HCT116 (cell line): ENCODE data around the gene PRR14. TPM values are rescaled to one million over a fixed set of nuclear protein-coding genes. Genes with fewer than 3 reads are reported as not detected.

Experiments used
- ATAC-seq: fragments of 200-7000 bp; cut with Tn5 transposase; 2 replicates; pipeline ENCODE4 v1.9.1; 2020; ENCODE audit warnings: mild to moderate bottlenecking, moderate library complexity
- BruUV-seq: library from RNA; stranded (reverse); fragments of 400-500 nt; replicated peaks from 2 replicates; lab custom pipeline; 2021; lab: Mats Ljungman, UMichigan
- CTCF ChIA-PET: fragments of 300-600 bp; sonication (Branson Sonifier 250); formaldehyde crosslinking; loops from one replicate; lab custom pipeline; 2021; ENCODE audit warnings: antibody characterized with exemption; lab: Charles Lee
- POLR2A ChIA-PET: fragments of 300-600, 350-600 bp; sonication (Branson Sonifier 250); formaldehyde crosslinking; loops from one replicate; lab custom pipeline; 2021; ENCODE audit warnings: antibody characterized with exemption; lab: Charles Lee
- RAD21 ChIA-PET, 2 experiments: fragments of 300-600 bp; sonication (Branson Sonifier 250); formaldehyde crosslinking; loops; one replicate each; lab custom pipeline; 2023; ENCODE audit warnings: low total read pairs in 2 of 2; ENCODE audit not compliant: uncharacterized antibody in 2 of 2, unreplicated experiment in 2 of 2, low non-redundant PET in 1 of 2; lab: Charles Lee
- DNase-seq: peaks from one replicate; pipeline ENCODE4 v3.0.0-alpha.2; 2010; ENCODE audit warnings: low read depth, low spot score
- H2AFZ ChIP-seq: fragments of 200-600 bp; shearing (Covaris generic), sonication (generic); 2 replicates; pipeline ENCODE4 v1.6.1; 2017; ENCODE audit warnings: low read depth, mixed run types, mixed read lengths, antibody characterized with exemption, low read length; ENCODE audit not compliant: poor library complexity, severe bottlenecking
- H3K27ac ChIP-seq: 2 replicates; pipeline ENCODE4 v1.5.1; 2012; ENCODE audit warnings: low read depth, low read length
- H3K27me3 ChIP-seq: fragments of 200-600 bp; sonication (generic); 2 replicates; pipeline ENCODE4 v1.6.1; 2016; ENCODE audit warnings: mixed run types, low read length, mixed read lengths; ENCODE audit not compliant: insufficient read depth
- H3K36me3 ChIP-seq, 2 experiments: fragments of 200-500 bp in 1 of 2; fragments of 200-600 bp in 1 of 2; sonication (Bioruptor generic) in 1 of 2; sonication (generic) in 1 of 2; 2 replicates each; pipeline versions ENCODE4 v1.5.1 to v1.6.1; 2014 to 2016; ENCODE audit warnings: low read length in 2 of 2, inconsistent platforms in 1 of 2, mixed read lengths in 1 of 2, mixed run types in 1 of 2; ENCODE audit not compliant: insufficient read depth in 2 of 2, control insufficient read depth in 1 of 2
- H3K4me1 ChIP-seq, 2 experiments: fragments of 200-600 bp in 1 of 2; sonication (generic) in 1 of 2; 2 replicates each; pipeline versions ENCODE4 v1.5.1 to v1.6.1; 2012 to 2017; ENCODE audit warnings: low read length in 2 of 2, inconsistent platforms in 1 of 2, mild to moderate bottlenecking in 1 of 2, mixed read lengths in 1 of 2, mixed run types in 1 of 2, moderate library complexity in 1 of 2; ENCODE audit not compliant: insufficient read depth in 2 of 2, control insufficient read depth in 1 of 2
- H3K4me2 ChIP-seq: fragments of 200-600 bp; sonication (generic); 2 replicates; pipeline ENCODE4 v1.6.1; 2017; ENCODE audit warnings: mixed run types, low read length, mixed read lengths
- H3K4me3 ChIP-seq, 2 experiments: fragments of 200-600 bp in 1 of 2; sonication (generic) in 1 of 2; replicated peaks in 1 of 2; 2 replicates each; pipeline ENCODE4 v1.5.1; 2011 to 2016; ENCODE audit warnings: low read length in 2 of 2, control low read depth in 1 of 2, low read depth in 1 of 2, mild to moderate bottlenecking in 1 of 2, mixed read lengths in 1 of 2, mixed run types in 1 of 2
- H3K79me2 ChIP-seq: fragments of 200-600 bp; sonication (generic); 2 replicates; pipeline ENCODE4 v1.6.1; 2017; ENCODE audit warnings: mild to moderate bottlenecking, mixed run types, low read length, moderate library complexity, mixed read lengths; ENCODE audit not compliant: insufficient read depth
- H3K9ac ChIP-seq: fragments of 200-600 bp; sonication (generic); 2 replicates; pipeline ENCODE4 v1.6.1; 2016; ENCODE audit warnings: low read length, mixed read lengths
- H3K9me2 ChIP-seq: fragments of 200-600 bp; sonication (generic), shearing (Covaris generic); 2 replicates; pipeline ENCODE4 v1.6.1; 2017; ENCODE audit warnings: mixed run types, mild to moderate bottlenecking, moderate library complexity; ENCODE audit not compliant: insufficient read depth
- H3K9me3 ChIP-seq, 2 experiments: fragments of 200-500 bp in 1 of 2; fragments of 200-600 bp in 1 of 2; sonication (Bioruptor generic) in 1 of 2; sonication (generic) in 1 of 2; 2 replicates each; pipeline ENCODE4 v1.6.1; 2014 to 2017; ENCODE audit warnings: low read length in 2 of 2, mixed read lengths in 2 of 2, inconsistent platforms in 1 of 2, low read depth in 1 of 2, mild to moderate bottlenecking in 1 of 2, mixed run types in 1 of 2, moderate library complexity in 1 of 2; ENCODE audit not compliant: control insufficient read depth in 1 of 2, insufficient read depth in 1 of 2
- H4K20me1 ChIP-seq: fragments of 200-600 bp; sonication (generic), shearing (Covaris generic); 2 replicates; pipeline ENCODE4 v1.6.1; 2017; ENCODE audit warnings: mixed run types, mild to moderate bottlenecking, moderate library complexity; ENCODE audit not compliant: insufficient read depth
- CBX3 ChIP-seq: IDR thresholded peaks from 2 replicates; pipeline ENCODE4 v1.6.1; 2012; ENCODE audit warnings: low read depth
- EGR1 ChIP-seq: IDR thresholded peaks from 2 replicates; pipeline ENCODE4 v1.6.1; 2012; ENCODE audit warnings: low read depth
- ELF1 ChIP-seq: IDR thresholded peaks from 2 replicates; pipeline ENCODE4 v1.6.1; 2012; ENCODE audit warnings: low read depth, borderline replicate concordance
- EZH2 ChIP-seq: fragments of 200-600 bp; sonication (generic); IDR thresholded peaks from 2 replicates; pipeline ENCODE4 v1.6.1; 2017; ENCODE audit warnings: antibody characterized with exemption, mixed run types
- EZH2phosphoT487 ChIP-seq: fragments of 200-600 bp; IDR thresholded peaks from 2 replicates; pipeline ENCODE4 v1.6.1; 2018; ENCODE audit warnings: antibody characterized with exemption, borderline replicate concordance
- FOSL1 ChIP-seq: IDR thresholded peaks from 2 replicates; pipeline ENCODE4 v1.6.1; 2012; ENCODE audit warnings: low read depth
- POLR2AphosphoS5 ChIP-seq: IDR thresholded peaks from 2 replicates; pipeline ENCODE4 v1.6.1; 2011; ENCODE audit warnings: mild to moderate bottlenecking, low read depth, low read length, moderate library complexity
- RAD21 ChIP-seq: IDR thresholded peaks from 2 replicates; pipeline ENCODE4 v1.6.1; 2012; ENCODE audit warnings: low read depth, mild to moderate bottlenecking
- SIN3A ChIP-seq: IDR thresholded peaks from 2 replicates; pipeline ENCODE4 v1.6.1; 2012; ENCODE audit warnings: low read depth
- SP1 ChIP-seq: IDR thresholded peaks from 2 replicates; pipeline ENCODE4 v1.6.1; 2012; ENCODE audit warnings: low read depth
- SRF ChIP-seq: IDR thresholded peaks from 2 replicates; pipeline ENCODE4 v1.6.1; 2012; ENCODE audit warnings: low read depth
- TCF7L2 ChIP-seq: IDR thresholded peaks from 2 replicates; pipeline ENCODE4 v1.7.0; 2011; ENCODE audit warnings: borderline replicate concordance, inconsistent platforms; ENCODE audit not compliant: insufficient read depth, insufficient read length; ENCODE audit errors: extremely low read depth
- YY1 ChIP-seq: IDR thresholded peaks from 2 replicates; pipeline ENCODE4 v1.6.1; 2011; ENCODE audit warnings: low read length, low read depth, moderate library complexity, mild to moderate bottlenecking; ENCODE audit not compliant: insufficient replicate concordance; ENCODE audit errors: extremely low read depth
- intact Hi-C: fragments of 100-400 bp; cut with micrococcal nuclease; formaldehyde crosslinking; loops from 2 replicates; pipeline ENCODE4 v1.10.0; 2022
- total RNA-seq: library from RNA; stranded (reverse); gene quantifications from one replicate; pipeline ENCODE4 v1.2.1, GENCODE V29; 2021; ENCODE audit not compliant: unreplicated experiment
- TF ChIP-seq, protein P1 (sequence below): IDR thresholded peaks from 2 replicates; pipeline ENCODE4 v1.6.1; 2012; ENCODE audit warnings: low read depth
- TF ChIP-seq, protein P2 (sequence below): IDR thresholded peaks from 2 replicates; pipeline ENCODE4 v1.6.1; 2012
- TF ChIP-seq, protein P3 (sequence below), 3 experiments: fragments of 200-600 bp in 1 of 3; sonication (generic) in 1 of 3; IDR thresholded peaks in 2 of 3; conservative IDR thresholded peaks in 1 of 3; 2 replicates each; pipeline ENCODE4 v1.5.1; 2012 to 2017; ENCODE audit warnings: low read depth in 2 of 3, low read length in 2 of 3, antibody characterized with exemption in 1 of 3, borderline replicate concordance in 1 of 3, control low read depth in 1 of 3, mild to moderate bottlenecking in 1 of 3, mixed read lengths in 1 of 3, mixed run types in 1 of 3, moderate library complexity in 1 of 3; ENCODE audit not compliant: insufficient read depth in 1 of 3

The PRR14 gene
- total RNA-seq, 1 experiment from 2014 or later, result 56.2 TPM

DNA sequence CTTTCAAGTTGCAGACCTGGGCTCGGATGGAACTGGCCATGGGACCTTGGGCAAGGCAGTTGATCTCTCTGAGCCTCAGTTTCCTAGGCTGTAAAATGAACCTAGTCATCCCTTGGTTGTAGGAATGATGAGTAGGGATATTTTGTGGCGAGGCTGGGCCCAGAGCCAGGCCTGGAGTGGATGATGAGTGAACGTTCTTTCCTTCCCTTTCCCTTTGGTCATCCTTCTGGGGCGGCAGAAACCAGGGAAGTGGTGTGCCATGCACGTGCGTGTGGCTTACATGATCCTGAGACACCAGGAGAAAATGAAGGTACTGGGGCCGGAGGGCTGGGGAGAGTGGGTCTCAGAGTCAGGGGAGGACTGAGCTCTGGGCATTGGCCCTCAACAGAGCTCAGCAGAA is 15.9 kb downstream of the PRR14 start:
- Histone ChIP-seq H2AFZ (no peak overlapping the region), H3K27me3 (no peaks in the 10 kb centered on the region), H3K4me3 (no peak overlapping the region), H4K20me1 (no peaks in the 10 kb centered on the region), H3K4me1 (no peaks in the 10 kb centered on the region), H3K27ac (no peak overlapping the region), H3K9ac (no peak overlapping the region), H3K9me2 (no peaks in the 10 kb centered on the region), H3K79me2 (peaks cover 22% of the 10 kb centered on the region), H3K36me3 (peaks cover 29 to 31% of the 10 kb centered on the region in 2 experiments), H3K9me3 (no peaks in the 10 kb centered on the region), H3K4me2 (no peak overlapping the region)
- intact Hi-C loops, result no loop called here
- ChIA-PET CTCF (no interaction called here), RAD21 (no interaction called here), POLR2A (no interaction called here)
- DNase-seq (no peak), ATAC-seq (no peak)
- no TSS peak for BruUV-seq
- TF ChIP-seq, protein P1, sequence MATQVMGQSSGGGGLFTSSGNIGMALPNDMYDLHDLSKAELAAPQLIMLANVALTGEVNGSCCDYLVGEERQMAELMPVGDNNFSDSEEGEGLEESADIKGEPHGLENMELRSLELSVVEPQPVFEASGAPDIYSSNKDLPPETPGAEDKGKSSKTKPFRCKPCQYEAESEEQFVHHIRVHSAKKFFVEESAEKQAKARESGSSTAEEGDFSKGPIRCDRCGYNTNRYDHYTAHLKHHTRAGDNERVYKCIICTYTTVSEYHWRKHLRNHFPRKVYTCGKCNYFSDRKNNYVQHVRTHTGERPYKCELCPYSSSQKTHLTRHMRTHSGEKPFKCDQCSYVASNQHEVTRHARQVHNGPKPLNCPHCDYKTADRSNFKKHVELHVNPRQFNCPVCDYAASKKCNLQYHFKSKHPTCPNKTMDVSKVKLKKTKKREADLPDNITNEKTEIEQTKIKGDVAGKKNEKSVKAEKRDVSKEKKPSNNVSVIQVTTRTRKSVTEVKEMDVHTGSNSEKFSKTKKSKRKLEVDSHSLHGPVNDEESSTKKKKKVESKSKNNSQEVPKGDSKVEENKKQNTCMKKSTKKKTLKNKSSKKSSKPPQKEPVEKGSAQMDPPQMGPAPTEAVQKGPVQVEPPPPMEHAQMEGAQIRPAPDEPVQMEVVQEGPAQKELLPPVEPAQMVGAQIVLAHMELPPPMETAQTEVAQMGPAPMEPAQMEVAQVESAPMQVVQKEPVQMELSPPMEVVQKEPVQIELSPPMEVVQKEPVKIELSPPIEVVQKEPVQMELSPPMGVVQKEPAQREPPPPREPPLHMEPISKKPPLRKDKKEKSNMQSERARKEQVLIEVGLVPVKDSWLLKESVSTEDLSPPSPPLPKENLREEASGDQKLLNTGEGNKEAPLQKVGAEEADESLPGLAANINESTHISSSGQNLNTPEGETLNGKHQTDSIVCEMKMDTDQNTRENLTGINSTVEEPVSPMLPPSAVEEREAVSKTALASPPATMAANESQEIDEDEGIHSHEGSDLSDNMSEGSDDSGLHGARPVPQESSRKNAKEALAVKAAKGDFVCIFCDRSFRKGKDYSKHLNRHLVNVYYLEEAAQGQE, result no peak
- TF ChIP-seq, protein P2, sequence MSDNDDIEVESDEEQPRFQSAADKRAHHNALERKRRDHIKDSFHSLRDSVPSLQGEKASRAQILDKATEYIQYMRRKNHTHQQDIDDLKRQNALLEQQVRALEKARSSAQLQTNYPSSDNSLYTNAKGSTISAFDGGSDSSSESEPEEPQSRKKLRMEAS, result no peak
- TF ChIP-seq POLR2AphosphoS5, result no peak
- TF ChIP-seq ELF1, result no peak
- TF ChIP-seq EGR1, result no peak
- TF ChIP-seq TCF7L2, result no peak
- no peak for TF ChIP-seq SP1
- no peak for TF ChIP-seq YY1
- no peak for TF ChIP-seq CBX3
- TF ChIP-seq FOSL1, result no peak
- TF ChIP-seq, protein P3, sequence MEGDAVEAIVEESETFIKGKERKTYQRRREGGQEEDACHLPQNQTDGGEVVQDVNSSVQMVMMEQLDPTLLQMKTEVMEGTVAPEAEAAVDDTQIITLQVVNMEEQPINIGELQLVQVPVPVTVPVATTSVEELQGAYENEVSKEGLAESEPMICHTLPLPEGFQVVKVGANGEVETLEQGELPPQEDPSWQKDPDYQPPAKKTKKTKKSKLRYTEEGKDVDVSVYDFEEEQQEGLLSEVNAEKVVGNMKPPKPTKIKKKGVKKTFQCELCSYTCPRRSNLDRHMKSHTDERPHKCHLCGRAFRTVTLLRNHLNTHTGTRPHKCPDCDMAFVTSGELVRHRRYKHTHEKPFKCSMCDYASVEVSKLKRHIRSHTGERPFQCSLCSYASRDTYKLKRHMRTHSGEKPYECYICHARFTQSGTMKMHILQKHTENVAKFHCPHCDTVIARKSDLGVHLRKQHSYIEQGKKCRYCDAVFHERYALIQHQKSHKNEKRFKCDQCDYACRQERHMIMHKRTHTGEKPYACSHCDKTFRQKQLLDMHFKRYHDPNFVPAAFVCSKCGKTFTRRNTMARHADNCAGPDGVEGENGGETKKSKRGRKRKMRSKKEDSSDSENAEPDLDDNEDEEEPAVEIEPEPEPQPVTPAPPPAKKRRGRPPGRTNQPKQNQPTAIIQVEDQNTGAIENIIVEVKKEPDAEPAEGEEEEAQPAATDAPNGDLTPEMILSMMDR (IDR thresholded peaks at IDR 0.05 in 2 of 3, conservative IDR thresholded peaks at IDR 0.05 in 1 of 3; ENCODE audit: borderline replicate concordance in 1 of 3, insufficient read depth in 1 of 3, low read depth in 2 of 3, low read length in 2 of 3), result no peak
- no peak for TF ChIP-seq SIN3A
- TF ChIP-seq SRF, result no peak
- TF ChIP-seq EZH2phosphoT487, result no peak
- TF ChIP-seq RAD21, result no peak
- TF ChIP-seq EZH2, result no peak
